BLaER1 treated with 17β-estradiol and CSF1 and Interleukin-3, amounts not matched to agents 10 nM and 100 nM (cell line): ENCODE results near the gene GET4.

Experiments used
- H3K27ac ChIP-seq, 11 experiments: shearing (Covaris generic); formaldehyde crosslinking; 2 replicates each; pipeline ENCODE4 v1.8.1; 2022
- H3K27me3 ChIP-seq, 11 experiments: shearing (Covaris generic); formaldehyde crosslinking; 2 replicates each; pipeline ENCODE4 v1.8.1; 2022
- H3K36me3 ChIP-seq, 11 experiments: shearing (Covaris generic); formaldehyde crosslinking; 2 replicates each; pipeline ENCODE4 v1.8.1; 2022
- H3K4me1 ChIP-seq, 10 experiments: shearing (Covaris generic); formaldehyde crosslinking; 2 replicates each; pipeline ENCODE4 v1.8.1; 2022
- H3K4me2 ChIP-seq, 11 experiments: shearing (Covaris generic); formaldehyde crosslinking; 2 replicates each; pipeline ENCODE4 v1.8.1; 2022
- H3K4me3 ChIP-seq, 10 experiments: shearing (Covaris generic); formaldehyde crosslinking; 2 replicates each; pipeline ENCODE4 v1.8.1; 2022
- H3K9ac ChIP-seq, 11 experiments: shearing (Covaris generic); formaldehyde crosslinking; 2 replicates each; pipeline ENCODE4 v1.8.1; 2022
- H3K9me3 ChIP-seq, 11 experiments: shearing (Covaris generic); formaldehyde crosslinking; replicated peaks in 1 of 11; 2 replicates each; pipeline ENCODE4 v1.8.1; 2022
- H4K20me1 ChIP-seq, 11 experiments: shearing (Covaris generic); formaldehyde crosslinking; 2 replicates each; pipeline ENCODE4 v1.8.1; 2022
- Cebpa-rat ChIP-seq, 11 experiments: shearing (Covaris generic); IDR thresholded peaks; 2 replicates each; pipeline ENCODE4 v1.8.1; 2022

GET4 gene

GRCh38 chr7:895451-896052 is 19.2 kb downstream of the GET4 start:
- Histone ChIP-seq H3K9ac (no peak overlapping the region), H3K4me1 (peaks cover 0 to 8% (median 2%) of the 10 kb centered on the region in 10 experiments; a peak in 13 of 20 replicates), H3K36me3 (peaks cover 90 to 100% (median 99%) of the 10 kb centered on the region in 11 experiments), H3K27me3 (no peaks in the 10 kb centered on the region), H3K4me2 (no peak overlapping the region), H3K4me3 (no peak overlapping the region), H3K9me3 (no peaks in the 10 kb centered on the region), H3K27ac (no peak overlapping the region), H4K20me1 (peaks cover 58 to 100% (median 97%) of the 10 kb centered on the region in 11 experiments)
- no peak for TF ChIP-seq Cebpa-rat (IDR thresholded peaks at IDR 0.05)

- Histone ChIP-seq H3K4me3 (no peak overlapping the region), H3K27ac (no peak overlapping the region), H4K20me1 (peaks cover 58 to 99% (median 95%) of the 10 kb centered on the region in 11 experiments), H3K4me2 (no peak overlapping the region), H3K4me1 (peaks cover 6 to 16% (median 10%) of the 10 kb centered on the region in 10 experiments), H3K9ac (no peak overlapping the region), H3K36me3 (peaks cover 85 to 98% (median 93%) of the 10 kb centered on the region in 11 experiments), H3K27me3 (no peaks in the 10 kb centered on the region), H3K9me3 (no peaks in the 10 kb centered on the region)
- no peak for TF ChIP-seq Cebpa-rat (IDR thresholded peaks at IDR 0.05)
These were observed 20.2 kb downstream of the GET4 start for GRCh38 chr7:896346-897075.

- no peak for TF ChIP-seq Cebpa-rat (IDR thresholded peaks at IDR 0.05)
- H3K27me3 ChIP-seq: no peaks in the 10 kb centered on the region
- H3K27ac ChIP-seq: no peak overlapping the region
- H3K36me3 ChIP-seq: peaks cover 79 to 94% (median 88%) of the 10 kb centered on the region in 11 experiments
- no peak overlapping the region for H3K4me2 ChIP-seq
- no peak overlapping the region for H3K9ac ChIP-seq
- no peak overlapping the region for H3K4me3 ChIP-seq
- peaks cover 55 to 96% (median 91%) of the 10 kb centered on the region in 11 experiments for H4K20me1 ChIP-seq
- no peaks in the 10 kb centered on the region for H3K9me3 ChIP-seq
- peaks cover 11 to 20% (median 15%) of the 10 kb centered on the region in 10 experiments for H3K4me1 ChIP-seq
These were observed 20.7 kb downstream of the GET4 start for GRCh38 chr7:897086-897485.

- Histone ChIP-seq H3K36me3 (peaks cover 71 to 90% (median 83%) of the 10 kb centered on the region in 11 experiments), H3K9ac (no peak overlapping the region), H3K27ac (no peak overlapping the region), H3K27me3 (no peaks in the 10 kb centered on the region), H3K9me3 (no peaks in the 10 kb centered on the region), H3K4me1 (peaks cover 14 to 25% (median 19%) of the 10 kb centered on the region in 10 experiments), H3K4me3 (no peak overlapping the region), H3K4me2 (no peak overlapping the region), H4K20me1 (peaks cover 53 to 96% (median 88%) of the 10 kb centered on the region in 11 experiments)
- no peak for TF ChIP-seq Cebpa-rat (IDR thresholded peaks at IDR 0.05)
These were observed 21.5 kb downstream of the GET4 start for GRCh38 chr7:897771-898376.

- Histone ChIP-seq H3K27me3 (no peaks in the 10 kb centered on the region), H3K4me2 (no peak overlapping the region), H3K9ac (no peak overlapping the region), H4K20me1 (peaks cover 56 to 96% (median 88%) of the 10 kb centered on the region in 11 experiments), H3K36me3 (peaks cover 68 to 90% (median 83%) of the 10 kb centered on the region in 11 experiments), H3K4me3 (no peak overlapping the region), H3K9me3 (no peaks in the 10 kb centered on the region), H3K4me1 (peaks cover 14 to 31% (median 25%) of the 10 kb centered on the region in 10 experiments), H3K27ac (no peak overlapping the region)
- TF ChIP-seq Cebpa-rat (IDR thresholded peaks at IDR 0.05): no peak
These were observed 22.1 kb downstream of the GET4 start for GRCh38 chr7:898460-898854.

GRCh38 chr7:898855-899681 is 22.7 kb downstream of the GET4 start:
- no peak overlapping the region for H3K4me2 ChIP-seq
- no peak overlapping the region for H3K27ac ChIP-seq
- H3K27me3 ChIP-seq: no peaks in the 10 kb centered on the region
- TF ChIP-seq Cebpa-rat (IDR thresholded peaks at IDR 0.05): no peak
- no peak overlapping the region for H3K4me3 ChIP-seq
- H3K9ac ChIP-seq: no peak overlapping the region
- peaks cover 50 to 96% (median 87%) of the 10 kb centered on the region in 11 experiments for H4K20me1 ChIP-seq
- H3K36me3 ChIP-seq: peaks cover 64 to 90% (median 83%) of the 10 kb centered on the region in 11 experiments
- no peaks in the 10 kb centered on the region for H3K9me3 ChIP-seq
- H3K4me1 ChIP-seq: peaks cover 14 to 37% (median 28%) of the 10 kb centered on the region in 10 experiments

- H3K4me3 ChIP-seq: no peak overlapping the region
- H3K27ac ChIP-seq: 0 out of 22 replicates have a peak overlapping the region, but pooled peaks of 1 of the 11 experiments have one; percentile 18
- H3K36me3 ChIP-seq: peaks cover 64 to 90% (median 83%) of the 10 kb centered on the region in 11 experiments
- H4K20me1 ChIP-seq: peaks cover 47 to 96% (median 86%) of the 10 kb centered on the region in 11 experiments
- no peak overlapping the region for H3K9ac ChIP-seq
- no peaks in the 10 kb centered on the region for H3K9me3 ChIP-seq
- no peak overlapping the region for H3K4me2 ChIP-seq
- no peak for TF ChIP-seq Cebpa-rat (IDR thresholded peaks at IDR 0.05)
- peaks cover 14 to 45% (median 31%) of the 10 kb centered on the region in 10 experiments for H3K4me1 ChIP-seq
- H3K27me3 ChIP-seq: peaks cover 0 to 4% (median 0%) of the 10 kb centered on the region in 11 experiments; a peak in 6 of 22 replicates
These were observed 23.5 kb downstream of the GET4 start for GRCh38 chr7:899806-900205.

- no peak for TF ChIP-seq Cebpa-rat (IDR thresholded peaks at IDR 0.05)
- H3K4me2 ChIP-seq: peak overlapping the region in 8 of 11 experiments; percentile 43 to 64 (median 58); a peak in 7 of 22 replicates
- H3K4me1 ChIP-seq: peaks cover 14 to 52% (median 31%) of the 10 kb centered on the region in 10 experiments
- H3K9me3 ChIP-seq: no peaks in the 10 kb centered on the region
- peaks cover 40 to 94% (median 82%) of the 10 kb centered on the region in 11 experiments for H4K20me1 ChIP-seq
- H3K27me3 ChIP-seq: peaks cover 0 to 11% (median 5%) of the 10 kb centered on the region in 11 experiments; a peak in 18 of 22 replicates
- peak overlapping the region in 6 of 11 experiments; percentile 3 to 41 (median 30); a peak in 4 of 22 replicates for H3K27ac ChIP-seq
- peak overlapping the region in 7 of 11 experiments; percentile 15 to 51 (median 33); a peak in 5 of 22 replicates for H3K9ac ChIP-seq
- peaks cover 58 to 85% (median 78%) of the 10 kb centered on the region in 11 experiments for H3K36me3 ChIP-seq
- no peak overlapping the region for H3K4me3 ChIP-seq
These were observed 24.1 kb downstream of the GET4 start for GRCh38 chr7:900331-901040.
